Ovary (tissue), 9 donors: Measurements from ENCODE around the gene CAV1. TPM values are rescaled to one million over a fixed set of nuclear protein-coding genes. Genes with fewer than 3 reads are reported as not detected.

Experiments
- DNase-seq, 5 donors: peaks; one replicate each; pipeline ENCODE4 v3.0.0-alpha.2; 2019 to 2020
- H3K27ac ChIP-seq, 2 donors: fragments of 200-600 bp; one replicate each; pipeline versions ENCODE4 v1.5.1 to v1.8.0; 2019 to 2022
- H3K27me3 ChIP-seq: fragments of 200-600 bp; one replicate; pipeline ENCODE4 v1.8.0; 2022
- H3K36me3 ChIP-seq: fragments of 200-600 bp; sonication (generic); one replicate; pipeline ENCODE4 v1.5.1; 2019
- H3K4me1 ChIP-seq: one replicate; pipeline ENCODE4 v1.8.1; 2013; ENCODE audit warnings: mild to moderate bottlenecking, moderate library complexity; ENCODE audit not compliant: insufficient read depth
- H3K4me3 ChIP-seq: fragments of 200-600 bp; sonication (generic); one replicate; pipeline ENCODE4 v1.5.1; 2017
- H3K9me3 ChIP-seq, 2 donors: fragments of 200-600 bp in 1 of 2; sonication (generic) in 1 of 2; one replicate each; pipeline versions ENCODE4 v1.5.1 to v1.8.1; 2013 to 2019; ENCODE audit warnings: mild to moderate bottlenecking in 1 of 2, moderate library complexity in 1 of 2
- CTCF ChIP-seq, 3 donors: fragments of 450-650 bp in 2 of 3; fragments of 200-600 bp in 1 of 3; IDR thresholded peaks; one replicate each; pipeline versions ENCODE4 v1.5.1 to v1.8.0; 2016 to 2022; ENCODE audit warnings: antibody characterized with exemption in 3 of 3, mild to moderate bottlenecking in 1 of 3
- EP300 ChIP-seq: sonication (generic); formaldehyde crosslinking; IDR thresholded peaks from one replicate; pipeline ENCODE4 v1.6.1; 2017; ENCODE audit warnings: antibody characterized with exemption
- POLR2A ChIP-seq: fragments of 450-650 bp; IDR thresholded peaks from one replicate; pipeline ENCODE4 v1.6.1; 2017; ENCODE audit warnings: antibody characterized with exemption, mild to moderate bottlenecking, moderate library complexity
- WGBS, 3 donors: extraction: QIAGEN DNeasy Blood & Tissue Kit in 1 of 3; methylation state at CpG; one replicate each; pipeline versions ENCODE4 v1.1.5 to v1.1.7; 2013 to 2017; 5-methylcytosine and 5-hydroxymethylcytosine counted together
- intact Hi-C, 4 donors: fragments of 100-400 bp; cut with DNase I; formaldehyde crosslinking; loops; one replicate each; pipeline versions ENCODE4 v1.11.0 to v1.15.1; 2022 to 2023
- polyA plus RNA-seq, 2 donors: library from polyadenylated mRNA; stranded (reverse); fragments of 200-250 nt in 1 of 2; fragments of 350-450 nt in 1 of 2; fragmentation: Illumina TruSeq in 1 of 2; extraction: RNeasy Lipid Tissue Mini Kit (QIAGEN cat#74804) in 1 of 2; gene quantifications; one replicate each; pipeline ENCODE4 v1.2.3, GENCODE V29; 2013 to 2014
- total RNA-seq, 7 donors: library from RNA; depleted of rRNA in 2 of 7; stranded (reverse); fragments of >200 nt in 2 of 7; fragmentation: NEBNext Ultra II Directional in 3 of 7; extraction: Animal tissue kit (Norgen Biotek cat#: 25700) in 3 of 7; gene quantifications; one replicate each; pipeline versions ENCODE4 v1.1.0 to v1.2.4, GENCODE V29; 2016 to 2023
- donor health status: DM: no; HTN: no; CAD: no; lungs with moderate emphysema.
- donor health status: DM: no; HTN: no; CAD: no.
- donor health status: Bipolar disorder and iron deficiency.
- donor health status: DM: yes; HTN: yes; CAD: no.
- donor health status: DM: no; HTN: no; CAD: no.
- donor health status: DM: yes; HTN: yes; CAD: no.

The CAV1 gene
- total and polyA plus RNA-seq, 9 donors: 47.3 to 287 (median 101) TPM

GRCh38 chr7:116554436-116554835 is 29.6 kb downstream of the CAV1 start:
- TF ChIP-seq EP300: no peak
- no peak for TF ChIP-seq CTCF (IDR thresholded peaks at IDR 0.05)
- TF ChIP-seq POLR2A: no peak
- intact Hi-C loops: no loop called here
- no peak overlapping the region for H3K4me3 ChIP-seq
- H3K27ac ChIP-seq: peak overlapping the region in 1 of 2 donors; percentile 38
- peaks cover 2% of the 10 kb centered on the region for H3K4me1 ChIP-seq
- H3K9me3 ChIP-seq: no peaks in the 10 kb centered on the region
- H3K36me3 ChIP-seq: no peaks in the 10 kb centered on the region
- H3K27me3 ChIP-seq: no peaks in the 10 kb centered on the region
- no peak for DNase-seq

- intact Hi-C loops: no loop called here
- H3K4me1 ChIP-seq: peaks cover 2% of the 10 kb centered on the region
- no peaks in the 10 kb centered on the region for H3K27me3 ChIP-seq
- H3K27ac ChIP-seq: no peak overlapping the region
- no peaks in the 10 kb centered on the region for H3K9me3 ChIP-seq
- no peaks in the 10 kb centered on the region for H3K36me3 ChIP-seq
- DNase-seq: no peak
- 56 to 75% (median 68%) methylated on average over 4 of the region's 4 CpGs for WGBS, 3 donors
- TF ChIP-seq POLR2A (no peak), EP300 (no peak), CTCF (IDR thresholded peaks at IDR 0.05) (no peak)
- no peak overlapping the region for H3K4me3 ChIP-seq
Measured at GRCh38 chr7:116554911-116555310, 30.1 kb downstream of the CAV1 start.

DNA sequence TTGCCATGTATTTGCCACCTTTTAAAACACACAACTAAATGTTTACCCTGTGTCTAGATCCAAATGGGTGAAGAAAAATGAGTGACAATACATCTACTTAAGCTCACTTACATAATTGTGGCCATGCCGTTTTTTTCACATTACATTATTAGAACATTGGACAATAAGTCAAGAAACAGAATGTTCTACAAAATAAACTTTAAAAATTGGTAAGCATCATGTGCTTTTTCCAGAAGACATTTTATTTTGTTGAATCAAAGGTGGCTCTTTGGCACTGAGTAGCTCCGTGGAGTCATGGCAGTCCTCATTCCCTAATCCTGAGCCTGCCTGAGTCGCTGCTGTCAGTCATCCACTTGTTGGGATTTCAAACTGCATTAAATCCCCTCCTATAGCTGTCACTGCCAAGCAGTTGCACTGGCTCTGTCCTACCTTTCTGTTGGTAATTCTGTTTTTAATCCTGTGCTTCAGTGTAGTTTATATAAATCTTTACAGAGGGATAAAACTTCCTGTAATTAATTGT is 32.3 kb downstream of the CAV1 start:
- intact Hi-C loops: no loop called here
- peaks cover 2% of the 10 kb centered on the region for H3K4me1 ChIP-seq
- WGBS, 3 donors: 65 to 76% (median 76%) methylated on average over 3 of the region's 3 CpGs
- TF ChIP-seq EP300 (no peak), CTCF (IDR thresholded peaks at IDR 0.05) (no peak), POLR2A (no peak)
- H3K9me3 ChIP-seq: no peaks in the 10 kb centered on the region
- H3K27ac ChIP-seq: no peak overlapping the region
- H3K36me3 ChIP-seq: no peaks in the 10 kb centered on the region
- DNase-seq: no peak
- H3K27me3 ChIP-seq: no peaks in the 10 kb centered on the region
- H3K4me3 ChIP-seq: no peak overlapping the region

- intact Hi-C loops: no loop called here
- H3K4me1 ChIP-seq: peaks cover 2% of the 10 kb centered on the region
- WGBS, 3 donors: 88 to 92% (median 91%) methylated on average over 4 of the region's 4 CpGs
- H3K27me3 ChIP-seq: no peaks in the 10 kb centered on the region
- H3K27ac ChIP-seq: no peak overlapping the region
- no peak overlapping the region for H3K4me3 ChIP-seq
- H3K36me3 ChIP-seq: no peaks in the 10 kb centered on the region
- TF ChIP-seq POLR2A: no peak
- TF ChIP-seq CTCF (IDR thresholded peaks at IDR 0.05): no peak
- no peak for TF ChIP-seq EP300
- no peak for DNase-seq
- no peaks in the 10 kb centered on the region for H3K9me3 ChIP-seq
Measured at GRCh38 chr7:116557901-116558300, 33.1 kb downstream of the CAV1 start.
